ENCODE measurements around the gene ZFY. TPM values are rescaled to one million over a fixed set of nuclear protein-coding genes. Genes with fewer than 3 reads are reported as not detected.

Gene ZFY
- total and polyA plus RNA-seq, 4 donors = 2.6 to 15.4 TPM; not detected in 2

DNA sequence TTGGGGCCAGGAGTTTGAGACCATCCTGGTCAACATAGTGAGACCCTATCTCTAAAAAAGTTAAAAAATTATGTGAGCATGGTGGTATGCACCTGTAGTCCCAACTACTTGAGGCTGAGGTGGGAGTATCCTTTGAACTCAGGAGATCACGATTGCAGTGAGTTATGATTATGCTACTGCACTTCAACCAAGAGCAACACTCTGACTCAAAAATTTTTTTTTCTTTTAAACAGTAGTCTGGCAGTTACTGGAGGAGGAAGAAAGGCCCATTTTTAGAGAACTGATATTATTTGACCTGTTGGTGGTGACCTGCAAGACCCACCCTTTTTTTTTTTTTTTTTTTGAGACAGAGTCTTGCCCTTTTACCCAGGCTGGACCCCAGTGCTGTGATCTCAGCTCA is 29.6 kb downstream of the ZFY start:
- Histone ChIP-seq H3K27ac (ENCODE audit: low read depth in 1 of 2, low read length in 2 of 2) (no peak overlapping the region), H3K4me3 (ENCODE audit: low read depth in 1 of 3, low read length in 3 of 3) (no peak overlapping the region)
- 58% methylated on average over 1 of the region's 1 CpG for WGBS

DNA sequence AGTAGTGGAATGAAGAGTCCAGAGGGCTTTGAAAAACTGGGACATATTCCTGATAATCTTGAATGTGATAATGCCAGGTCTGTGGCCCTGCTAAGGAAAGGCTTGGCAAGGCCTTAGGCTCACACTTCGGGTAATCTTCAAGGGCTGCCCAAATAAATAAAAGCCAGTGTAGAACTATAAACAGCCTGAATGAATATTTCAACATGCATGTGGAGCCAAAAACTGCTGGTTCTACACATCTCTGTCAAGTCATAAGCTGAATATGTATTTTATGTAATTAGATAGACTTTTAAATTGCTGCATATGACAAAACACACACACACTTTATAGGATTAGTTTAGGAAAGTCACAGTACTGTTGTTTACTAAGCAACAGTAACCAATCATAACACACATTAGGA is 30.4 kb downstream of the ZFY start:
- Histone ChIP-seq H3K27ac (ENCODE audit: low read depth in 1 of 2, low read length in 2 of 2) (no peak overlapping the region), H3K9ac (ENCODE audit: low read depth in 1 of 2, low read length in 2 of 2) (no peak overlapping the region), H3K36me3 (ENCODE audit: control insufficient read depth in 4 of 4, insufficient read depth in 3 of 4, low read depth in 1 of 4, low read length in 3 of 4) (no peaks in the 10 kb centered on the region), H3K4me1 (ENCODE audit: control insufficient read depth in 4 of 4, insufficient read depth in 4 of 4, low read length in 3 of 4) (peaks cover 0 to 2% (median 0%) of the 10 kb centered on the region in 4 donors), H3K27me3 (ENCODE audit: control insufficient read depth in 4 of 4, insufficient read depth in 4 of 4, low read length in 3 of 4) (no peaks in the 10 kb centered on the region), H3K4me3 (ENCODE audit: low read depth in 1 of 3, low read length in 3 of 3) (no peak overlapping the region), H3K9me3 (ENCODE audit: control insufficient read depth in 4 of 4, low read length in 3 of 4) (no peaks in the 10 kb centered on the region)
- no peak for DNase-seq (ENCODE audit: low spot score)
- 32% methylated on average over 1 of the region's 1 CpG for WGBS
- TF ChIP-seq FOXA1 (IDR thresholded peaks at IDR 0.05) (no peak), ZBTB33 (IDR thresholded peaks at IDR 0.05) (no peak), HNF4A (conservative IDR thresholded peaks at IDR 0.05) (no peak), HNF4G (IDR thresholded peaks at IDR 0.05) (no peak), ATF3 (IDR thresholded peaks at IDR 0.05) (no peak), TAF1 (conservative IDR thresholded peaks at IDR 0.05) (no peak), SP1 (IDR thresholded peaks at IDR 0.05) (no peak), FOXA2 (IDR thresholded peaks at IDR 0.05) (no peak), EGR1 (IDR thresholded peaks at IDR 0.05; ENCODE audit: low read depth in 2 of 2) (no peak), RXRA (IDR thresholded peaks at IDR 0.05) (no peak), NR2F2 (IDR thresholded peaks at IDR 0.05) (no peak), YY1 (IDR thresholded peaks at IDR 0.05) (no peak), RAD21 (IDR thresholded peaks at IDR 0.05) (no peak), JUND (IDR thresholded peaks at IDR 0.05) (no peak), GABPA (IDR thresholded peaks at IDR 0.05 in 1 of 2, conservative IDR thresholded peaks at IDR 0.05 in 1 of 2) (no peak)
- TF ChIP-seq, protein P1, sequence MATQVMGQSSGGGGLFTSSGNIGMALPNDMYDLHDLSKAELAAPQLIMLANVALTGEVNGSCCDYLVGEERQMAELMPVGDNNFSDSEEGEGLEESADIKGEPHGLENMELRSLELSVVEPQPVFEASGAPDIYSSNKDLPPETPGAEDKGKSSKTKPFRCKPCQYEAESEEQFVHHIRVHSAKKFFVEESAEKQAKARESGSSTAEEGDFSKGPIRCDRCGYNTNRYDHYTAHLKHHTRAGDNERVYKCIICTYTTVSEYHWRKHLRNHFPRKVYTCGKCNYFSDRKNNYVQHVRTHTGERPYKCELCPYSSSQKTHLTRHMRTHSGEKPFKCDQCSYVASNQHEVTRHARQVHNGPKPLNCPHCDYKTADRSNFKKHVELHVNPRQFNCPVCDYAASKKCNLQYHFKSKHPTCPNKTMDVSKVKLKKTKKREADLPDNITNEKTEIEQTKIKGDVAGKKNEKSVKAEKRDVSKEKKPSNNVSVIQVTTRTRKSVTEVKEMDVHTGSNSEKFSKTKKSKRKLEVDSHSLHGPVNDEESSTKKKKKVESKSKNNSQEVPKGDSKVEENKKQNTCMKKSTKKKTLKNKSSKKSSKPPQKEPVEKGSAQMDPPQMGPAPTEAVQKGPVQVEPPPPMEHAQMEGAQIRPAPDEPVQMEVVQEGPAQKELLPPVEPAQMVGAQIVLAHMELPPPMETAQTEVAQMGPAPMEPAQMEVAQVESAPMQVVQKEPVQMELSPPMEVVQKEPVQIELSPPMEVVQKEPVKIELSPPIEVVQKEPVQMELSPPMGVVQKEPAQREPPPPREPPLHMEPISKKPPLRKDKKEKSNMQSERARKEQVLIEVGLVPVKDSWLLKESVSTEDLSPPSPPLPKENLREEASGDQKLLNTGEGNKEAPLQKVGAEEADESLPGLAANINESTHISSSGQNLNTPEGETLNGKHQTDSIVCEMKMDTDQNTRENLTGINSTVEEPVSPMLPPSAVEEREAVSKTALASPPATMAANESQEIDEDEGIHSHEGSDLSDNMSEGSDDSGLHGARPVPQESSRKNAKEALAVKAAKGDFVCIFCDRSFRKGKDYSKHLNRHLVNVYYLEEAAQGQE (IDR thresholded peaks at IDR 0.05) = no peak
- TF ChIP-seq, protein P2, sequence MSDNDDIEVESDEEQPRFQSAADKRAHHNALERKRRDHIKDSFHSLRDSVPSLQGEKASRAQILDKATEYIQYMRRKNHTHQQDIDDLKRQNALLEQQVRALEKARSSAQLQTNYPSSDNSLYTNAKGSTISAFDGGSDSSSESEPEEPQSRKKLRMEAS (IDR thresholded peaks at IDR 0.05) = no peak
- TF ChIP-seq, protein P3, sequence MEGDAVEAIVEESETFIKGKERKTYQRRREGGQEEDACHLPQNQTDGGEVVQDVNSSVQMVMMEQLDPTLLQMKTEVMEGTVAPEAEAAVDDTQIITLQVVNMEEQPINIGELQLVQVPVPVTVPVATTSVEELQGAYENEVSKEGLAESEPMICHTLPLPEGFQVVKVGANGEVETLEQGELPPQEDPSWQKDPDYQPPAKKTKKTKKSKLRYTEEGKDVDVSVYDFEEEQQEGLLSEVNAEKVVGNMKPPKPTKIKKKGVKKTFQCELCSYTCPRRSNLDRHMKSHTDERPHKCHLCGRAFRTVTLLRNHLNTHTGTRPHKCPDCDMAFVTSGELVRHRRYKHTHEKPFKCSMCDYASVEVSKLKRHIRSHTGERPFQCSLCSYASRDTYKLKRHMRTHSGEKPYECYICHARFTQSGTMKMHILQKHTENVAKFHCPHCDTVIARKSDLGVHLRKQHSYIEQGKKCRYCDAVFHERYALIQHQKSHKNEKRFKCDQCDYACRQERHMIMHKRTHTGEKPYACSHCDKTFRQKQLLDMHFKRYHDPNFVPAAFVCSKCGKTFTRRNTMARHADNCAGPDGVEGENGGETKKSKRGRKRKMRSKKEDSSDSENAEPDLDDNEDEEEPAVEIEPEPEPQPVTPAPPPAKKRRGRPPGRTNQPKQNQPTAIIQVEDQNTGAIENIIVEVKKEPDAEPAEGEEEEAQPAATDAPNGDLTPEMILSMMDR (IDR thresholded peaks at IDR 0.05; ENCODE audit: low read depth, low read length, missing input control) = no peak

More for the DNA sequence above, 29.6 kb downstream of the ZFY start:
- Histone ChIP-seq H3K9ac (ENCODE audit: low read depth in 1 of 2, low read length in 2 of 2) (no peak overlapping the region), H3K36me3 (ENCODE audit: control insufficient read depth in 4 of 4, insufficient read depth in 3 of 4, low read depth in 1 of 4, low read length in 3 of 4) (no peaks in the 10 kb centered on the region), H3K9me3 (ENCODE audit: control insufficient read depth in 4 of 4, low read length in 3 of 4) (no peaks in the 10 kb centered on the region), H3K27me3 (ENCODE audit: control insufficient read depth in 4 of 4, insufficient read depth in 4 of 4, low read length in 3 of 4) (no peaks in the 10 kb centered on the region), H3K4me1 (ENCODE audit: control insufficient read depth in 4 of 4, insufficient read depth in 4 of 4, low read length in 3 of 4) (peaks cover 0 to 2% (median 0%) of the 10 kb centered on the region in 4 donors)
- TF ChIP-seq RAD21 (IDR thresholded peaks at IDR 0.05) = no peak
- no peak for TF ChIP-seq ZBTB33 (IDR thresholded peaks at IDR 0.05)
- no peak for TF ChIP-seq SP1 (IDR thresholded peaks at IDR 0.05)
- TF ChIP-seq FOXA2 (IDR thresholded peaks at IDR 0.05) = no peak
- TF ChIP-seq, protein P2 (IDR thresholded peaks at IDR 0.05) = no peak
- TF ChIP-seq TAF1 (conservative IDR thresholded peaks at IDR 0.05) = no peak
- no peak for TF ChIP-seq JUND (IDR thresholded peaks at IDR 0.05)
- TF ChIP-seq NR2F2 (IDR thresholded peaks at IDR 0.05) = no peak
- TF ChIP-seq GABPA (IDR thresholded peaks at IDR 0.05 in 1 of 2, conservative IDR thresholded peaks at IDR 0.05 in 1 of 2) = no peak
- DNase-seq (ENCODE audit: low spot score) = no peak

Measured in liver (tissue), 9 donors.